ENCODE data around the gene RAD51B.

DNA sequence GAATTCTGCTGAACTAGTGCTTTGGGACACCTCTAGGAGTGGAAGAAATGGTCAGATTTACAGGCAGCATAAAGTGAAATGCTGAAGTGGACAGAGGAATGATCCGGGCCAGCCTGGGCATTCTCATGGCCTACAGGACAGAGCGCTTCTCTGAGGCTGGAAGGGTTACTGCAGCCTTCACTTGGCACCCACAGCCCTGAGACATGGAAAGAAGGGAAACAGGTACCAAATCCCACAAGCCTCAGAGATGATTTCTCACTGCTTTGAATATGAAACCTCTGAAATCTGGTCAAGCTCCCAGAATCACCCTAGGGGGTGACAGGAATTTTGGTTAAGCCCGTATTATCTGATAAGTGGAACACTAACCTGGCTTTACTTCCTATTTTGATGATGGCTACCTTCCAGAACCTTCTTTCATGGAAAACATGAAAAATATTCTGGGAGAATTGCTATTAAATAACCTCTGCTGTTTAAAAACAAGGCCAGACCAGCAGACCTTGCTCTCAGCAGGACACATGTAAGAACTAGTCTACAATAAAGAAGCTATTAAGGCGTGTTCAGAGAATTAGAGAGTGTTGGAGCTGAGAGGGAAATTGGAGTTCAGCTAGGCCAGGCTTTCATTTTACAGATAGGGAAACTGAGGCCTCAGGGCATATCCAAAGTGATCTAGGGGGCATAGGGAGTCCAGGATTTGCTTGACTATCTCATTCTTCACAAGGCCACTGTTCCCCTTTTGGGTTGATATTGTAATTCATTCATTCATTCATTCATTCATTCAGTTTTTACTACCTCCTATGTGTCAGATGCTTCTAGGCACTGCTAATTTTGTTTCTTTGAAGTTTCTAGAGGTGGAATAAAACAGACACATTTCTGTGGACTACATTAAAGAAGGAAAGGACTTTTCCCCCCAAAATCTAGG is 691.8 kb downstream of the RAD51B start:
- TF ChIP-seq POU2F2 (IDR thresholded peaks at IDR 0.05; ENCODE audit: low read depth, low read length) (no peak), TAF1 (IDR thresholded peaks at IDR 0.05; ENCODE audit: low read depth, low read length) (no peak), POLR2AphosphoS5 (IDR thresholded peaks at IDR 0.05; ENCODE audit: low read depth, low read length) (no peak), POLR2A (IDR thresholded peaks at IDR 0.05; ENCODE audit: low read depth, low read length) (no peak), PAX5 (IDR thresholded peaks at IDR 0.05; ENCODE audit: insufficient read depth, low read length, severe bottlenecking) (no peak)

Measured in GM12891 (cell line).